Stimulated activated CD4-positive, alpha-beta T cell treated with anti-CD3 and anti-CD28 coated beads, Interleukin-1b, Interleukin-23, amount 100 ng/mL, for 24 hours (primary cell): Measurements from ENCODE around the gene DEGS2.

Experiments
- DNase-seq, 4 experiments: peaks; one replicate each; pipeline ENCODE4 v3.0.0-alpha.2; 2020; ENCODE audit warnings: low read depth in 4 of 4, low spot score in 1 of 4

The DEGS2 gene

DNA sequence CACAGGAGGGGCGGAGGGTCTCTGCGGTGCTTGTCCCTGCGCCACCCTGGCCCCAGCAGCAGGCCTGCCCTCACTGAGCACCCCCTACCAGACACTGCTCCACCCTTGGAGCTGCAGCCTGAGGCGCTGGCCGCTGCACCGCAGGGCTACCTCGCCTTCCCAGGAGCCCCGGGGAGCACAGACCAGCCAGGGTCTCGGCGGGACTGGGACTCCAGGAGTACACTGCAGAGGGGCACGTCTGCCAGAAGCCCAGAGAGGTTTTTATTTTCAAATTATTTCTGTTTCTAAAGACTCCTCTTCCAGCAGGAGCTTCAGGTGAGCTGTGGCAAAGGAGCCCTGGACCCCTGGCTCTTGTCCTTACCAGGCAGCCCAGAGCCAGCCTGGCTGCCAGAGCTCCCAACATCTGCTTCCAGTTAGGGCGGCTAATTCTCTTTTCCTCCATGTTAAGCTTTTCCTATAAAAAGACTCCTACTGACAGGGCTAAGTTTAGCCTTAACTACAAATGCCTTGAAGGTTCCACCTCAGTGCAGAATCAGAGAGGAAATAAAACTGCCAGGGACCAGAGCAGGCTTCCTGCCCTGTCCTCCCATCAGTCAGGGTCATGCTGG, 26.4 kb downstream of the DEGS2 start:
- DNase-seq = no peak

DNA sequence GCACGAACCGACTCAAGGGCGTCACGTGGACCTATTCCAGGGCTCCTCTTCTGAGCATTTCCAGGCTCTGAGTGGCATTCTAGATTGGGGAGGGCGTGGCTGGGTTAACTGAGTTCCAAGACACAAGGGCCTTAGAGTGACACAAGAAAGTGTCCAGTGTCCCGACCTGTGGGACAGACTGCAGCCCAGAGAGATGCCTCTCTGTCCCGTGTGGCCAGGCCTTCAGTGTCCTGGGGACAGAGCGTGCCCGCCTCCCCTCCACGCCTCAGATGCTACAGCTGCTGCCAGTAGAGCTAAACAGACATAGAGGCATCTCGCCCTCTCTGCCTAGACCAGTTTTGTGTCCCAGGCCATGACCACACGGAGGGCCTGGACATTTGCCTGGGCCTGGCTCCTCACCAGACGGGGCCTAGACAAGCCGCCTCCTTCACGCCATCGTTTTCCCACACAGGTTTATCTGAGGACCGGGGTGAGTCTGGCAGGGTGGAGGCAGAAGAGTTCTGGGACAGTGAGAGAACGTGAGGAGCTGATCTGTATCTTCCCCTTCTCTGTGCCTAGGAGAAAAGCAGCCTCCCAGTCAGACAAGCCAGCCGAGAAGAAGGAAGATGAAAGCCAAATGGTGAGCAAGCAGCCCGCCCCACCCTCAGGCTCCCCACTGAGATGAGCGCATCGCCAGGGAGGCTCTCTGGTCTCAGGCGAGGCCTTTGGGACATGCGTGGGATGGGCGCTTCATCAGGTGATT, 27.1 kb downstream of the DEGS2 start:
- no peak for DNase-seq

GRCh38 chr14:100131181-100131580, 28.3 kb downstream of the DEGS2 start:
- no peak for DNase-seq

- no peak for DNase-seq
Observed at GRCh38 chr14:100130521-100130920, 28.9 kb downstream of the DEGS2 start.

DNA sequence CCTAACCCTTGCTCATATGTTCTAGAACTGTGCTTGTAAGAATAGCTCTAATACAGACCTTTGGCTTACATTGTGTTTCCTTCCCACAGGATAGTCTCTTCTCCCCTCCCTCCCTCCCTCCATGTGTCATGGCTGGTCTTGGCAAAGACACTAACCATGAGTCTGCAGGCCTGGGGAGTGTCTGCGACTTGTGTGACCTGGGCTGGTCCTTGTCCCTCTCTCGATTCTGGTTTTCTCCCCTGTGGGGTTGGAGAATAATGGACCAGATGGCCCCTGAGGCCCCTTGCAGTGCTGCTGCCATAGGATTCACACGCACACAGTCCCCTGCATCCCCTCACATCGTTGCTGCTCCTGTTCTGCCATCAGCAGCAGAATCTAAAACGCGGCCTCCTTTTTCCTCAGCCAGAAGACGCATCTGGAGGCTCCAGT, 30.3 kb downstream of the DEGS2 start:
- no peak for DNase-seq

- DNase-seq = no peak
Observed at GRCh38 chr14:100128688-100129087, 30.8 kb downstream of the DEGS2 start.

GRCh38 chr14:100127853-100128455, 31.5 kb downstream of the DEGS2 start:
- DNase-seq = no peak

GRCh38 chr14:100126401-100126800, 33.0 kb downstream of the DEGS2 start:
- no peak for DNase-seq

DNA sequence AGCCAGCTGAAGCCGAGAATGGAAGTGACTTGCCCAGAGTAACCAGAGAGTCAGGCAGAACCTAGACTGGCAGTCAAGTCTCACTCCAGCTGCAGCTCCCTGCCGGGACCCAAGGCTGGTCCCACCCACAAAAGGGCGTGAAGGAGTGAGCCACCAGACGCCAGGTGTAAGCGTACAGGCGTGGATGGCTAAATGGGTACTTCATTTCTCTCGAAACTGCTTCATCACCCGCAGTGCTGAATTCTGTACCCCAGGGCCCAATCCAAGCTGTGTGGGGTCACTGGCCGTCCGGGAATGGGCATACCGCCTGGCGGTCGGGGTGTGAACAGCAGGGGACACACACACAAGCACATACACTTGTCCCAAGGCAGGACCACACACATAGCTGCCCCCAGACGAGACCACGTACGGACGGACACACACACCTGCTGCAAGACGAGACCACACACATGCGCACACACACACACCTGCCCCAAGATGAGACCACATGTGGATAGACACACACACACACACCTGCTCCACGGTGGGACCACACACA, 34.8 kb downstream of the DEGS2 start:
- no peak for DNase-seq

GRCh38 chr14:100123618-100124017, 35.8 kb downstream of the DEGS2 start:
- DNase-seq = no peak

DNA sequence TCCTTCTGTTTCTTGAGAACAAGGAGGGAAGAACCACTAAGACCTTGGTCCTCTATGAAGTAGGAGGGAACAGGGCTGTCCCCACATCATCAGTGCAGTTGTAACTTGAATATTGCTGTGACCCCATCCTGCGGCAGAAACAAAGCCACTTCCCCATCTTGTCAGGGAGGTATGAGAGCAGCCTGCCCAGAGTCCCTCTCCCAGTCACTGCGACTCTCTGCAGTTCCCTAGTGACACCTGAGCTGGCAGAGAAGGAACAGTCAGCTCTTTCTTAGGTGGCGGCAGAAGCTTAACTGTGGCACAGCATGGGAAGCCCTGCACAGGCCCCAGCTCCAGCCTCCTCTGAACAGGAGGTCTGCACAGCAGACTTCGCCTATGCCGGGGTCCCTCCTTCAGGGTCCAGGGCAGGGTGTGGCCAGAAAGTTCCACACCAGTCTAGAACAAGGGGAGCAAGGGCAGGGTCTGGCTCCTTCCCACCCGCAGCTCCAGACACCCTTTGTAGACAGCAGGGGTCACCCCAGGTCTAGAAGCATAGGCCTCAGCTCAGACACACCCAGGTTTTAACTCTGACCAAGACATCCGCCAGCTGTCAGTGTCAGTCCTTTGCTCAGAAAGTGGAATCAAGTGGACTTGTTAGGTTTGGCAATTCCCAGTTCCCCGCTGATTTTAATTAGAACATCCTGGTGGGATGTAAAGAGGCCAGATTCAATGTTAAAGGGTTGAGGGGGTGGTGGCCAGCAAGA, 36.8 kb downstream of the DEGS2 start:
- DNase-seq = no peak

DNA sequence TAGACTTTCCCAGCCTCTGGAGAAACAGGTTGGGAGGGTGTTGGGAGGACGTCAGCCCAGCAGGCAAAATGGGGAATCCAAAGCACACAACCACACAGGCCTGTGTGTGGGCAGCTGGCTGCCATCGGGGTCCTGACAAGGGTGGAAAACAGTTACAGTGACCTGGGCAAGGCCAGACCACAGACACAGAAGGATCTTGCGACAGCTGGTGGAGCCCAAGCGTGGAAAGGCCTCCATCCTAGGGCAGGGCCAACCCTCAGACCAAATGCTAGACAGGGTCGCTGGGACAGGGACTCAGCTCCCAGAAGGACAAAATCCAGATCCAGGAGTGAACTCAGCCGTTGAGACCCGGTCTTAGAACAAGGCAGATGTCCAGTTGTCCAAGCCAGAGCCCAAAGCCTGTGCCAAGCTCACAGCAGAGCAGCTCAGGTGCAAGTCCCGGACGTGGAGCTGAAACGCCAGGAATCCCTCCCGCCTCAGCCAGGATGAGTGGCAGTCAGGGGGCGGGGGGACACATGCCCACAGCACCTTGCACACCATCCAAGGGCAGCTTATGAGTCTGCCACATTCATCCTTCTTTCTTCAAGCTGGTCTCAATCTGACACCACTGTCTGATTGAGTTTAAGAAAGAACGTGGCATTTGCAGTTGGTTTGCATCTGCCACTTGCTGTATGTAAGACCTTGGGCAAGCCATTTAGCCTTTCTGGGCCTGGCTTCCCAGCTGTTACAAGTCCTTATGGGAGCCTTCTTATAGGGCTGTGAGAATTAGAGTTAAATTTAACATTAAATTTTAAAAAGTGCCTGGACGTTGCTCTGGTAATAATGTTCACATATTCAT, 37.6 kb downstream of the DEGS2 start:
- DNase-seq = no peak

DNA sequence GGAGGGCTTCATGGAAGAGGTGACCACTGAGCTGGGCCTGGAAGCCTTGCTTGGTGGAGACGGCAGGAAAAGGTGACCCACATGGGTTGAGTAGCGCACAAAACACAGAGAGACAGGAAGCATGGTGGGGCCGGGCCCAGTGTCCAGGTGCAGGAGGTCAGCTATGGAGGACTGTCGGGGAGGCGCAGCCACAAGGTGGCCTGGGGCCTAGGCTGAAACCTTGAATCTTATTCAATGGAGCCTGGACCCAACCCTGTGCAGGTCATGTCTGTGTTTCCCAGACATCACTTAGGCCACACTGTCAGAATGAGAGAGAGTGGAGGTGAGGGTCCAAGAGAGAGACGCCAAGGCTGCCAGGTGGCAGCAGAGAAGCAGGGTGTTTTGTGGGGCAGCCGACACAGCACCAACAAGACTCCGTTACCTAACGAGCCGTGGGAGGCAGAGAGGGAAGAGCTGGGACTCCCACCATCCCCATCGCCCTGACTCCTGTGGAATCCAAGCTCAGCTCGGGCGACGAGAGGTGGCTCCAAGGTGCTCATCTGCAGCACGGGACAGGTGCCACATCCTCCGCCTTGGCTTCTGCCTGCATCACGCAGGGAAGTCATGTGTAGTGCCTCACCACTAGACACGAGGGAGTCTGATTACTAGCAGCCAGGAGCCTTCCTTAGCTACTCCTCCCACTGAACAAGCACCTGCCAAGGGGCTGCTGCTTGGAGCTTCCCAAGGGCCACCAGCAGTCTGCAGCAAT, 38.7 kb downstream of the DEGS2 start:
- DNase-seq = no peak

DNA sequence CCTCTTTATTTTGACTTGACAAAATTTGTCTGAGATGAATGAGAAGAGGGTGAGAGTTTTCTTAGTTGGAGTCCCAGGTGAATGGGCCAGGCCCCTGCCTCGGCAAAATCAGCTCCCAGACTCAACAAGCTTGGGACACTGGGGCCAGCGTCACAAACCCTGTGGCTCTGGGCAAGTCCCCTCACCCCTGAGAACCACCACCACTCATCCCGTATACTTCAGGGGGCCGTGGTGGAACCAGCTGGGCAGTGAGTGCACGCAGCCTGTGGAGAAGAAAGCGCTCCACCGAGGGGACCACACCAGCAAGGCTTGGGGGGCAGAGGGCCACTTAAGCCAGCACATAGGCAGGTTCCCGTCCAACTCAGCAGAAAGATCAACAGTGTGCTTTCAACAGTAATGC, 40.2 kb downstream of the DEGS2 start:
- no peak for DNase-seq

DNA sequence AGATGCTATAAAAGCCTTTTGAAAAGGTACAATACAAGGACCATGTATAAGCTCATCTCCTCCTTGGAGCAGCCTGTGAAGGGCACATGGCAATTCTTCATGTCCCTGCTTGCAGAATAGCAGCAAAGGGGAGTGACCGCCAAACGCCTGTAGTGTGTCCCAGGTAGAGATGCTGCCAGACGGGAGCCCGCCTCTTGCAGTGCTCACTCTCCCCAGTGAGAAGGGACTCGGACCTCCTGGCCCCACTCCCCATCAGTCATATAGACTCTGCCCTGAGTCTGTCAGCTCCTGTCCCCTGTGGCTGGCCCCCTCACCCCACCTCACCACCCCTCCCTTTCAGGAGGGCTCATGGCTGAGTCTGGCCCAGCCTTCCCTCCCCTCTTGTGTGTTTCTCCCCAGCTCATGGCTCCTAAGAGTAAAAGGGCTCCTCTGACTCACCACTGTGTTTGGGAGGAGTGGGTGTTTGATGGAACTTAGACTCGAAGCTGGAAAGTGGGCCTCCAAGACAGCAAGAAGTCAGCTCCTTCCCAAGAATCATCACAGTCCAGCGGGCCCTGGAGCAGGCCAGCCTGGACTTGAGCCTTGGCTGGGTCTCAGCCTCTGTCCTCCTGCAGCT, 40.9 kb downstream of the DEGS2 start:
- DNase-seq = no peak

DNA sequence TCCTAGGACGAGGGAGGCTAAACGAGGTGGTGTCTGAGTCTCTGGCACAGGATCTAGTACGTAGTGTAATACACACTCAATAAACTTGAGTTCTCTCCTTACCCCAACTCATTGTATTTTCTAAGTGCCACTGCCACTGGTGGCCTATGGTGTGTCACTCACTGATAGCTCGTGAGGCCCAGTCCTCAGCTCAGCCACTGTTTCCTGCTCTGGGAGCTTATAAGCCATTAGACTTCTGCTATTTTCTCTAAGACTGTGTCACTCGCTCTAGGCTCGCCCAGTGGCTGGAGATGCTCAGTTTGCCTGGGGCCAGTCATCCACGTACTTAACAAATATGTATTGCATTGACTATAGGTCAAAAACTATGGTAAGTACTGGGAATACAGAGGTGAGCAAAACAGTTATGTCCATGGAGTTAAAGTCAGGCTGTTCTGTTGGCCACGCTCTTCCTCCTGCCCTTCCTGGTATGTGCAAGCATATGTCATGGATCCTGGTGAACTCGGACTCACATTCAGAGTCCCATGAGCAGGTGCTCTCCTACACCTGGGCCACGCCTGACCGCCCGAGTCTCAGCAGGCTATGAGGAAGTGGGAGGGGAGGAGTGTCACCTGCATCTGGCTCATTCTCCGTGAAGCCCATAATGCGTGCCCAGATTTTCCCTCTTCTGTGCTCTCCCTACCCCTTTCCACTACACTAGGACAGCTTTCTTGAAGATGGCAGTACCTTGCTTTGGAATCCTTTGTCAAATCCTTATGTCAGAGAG, 41.6 kb downstream of the DEGS2 start:
- no peak for DNase-seq

DNA sequence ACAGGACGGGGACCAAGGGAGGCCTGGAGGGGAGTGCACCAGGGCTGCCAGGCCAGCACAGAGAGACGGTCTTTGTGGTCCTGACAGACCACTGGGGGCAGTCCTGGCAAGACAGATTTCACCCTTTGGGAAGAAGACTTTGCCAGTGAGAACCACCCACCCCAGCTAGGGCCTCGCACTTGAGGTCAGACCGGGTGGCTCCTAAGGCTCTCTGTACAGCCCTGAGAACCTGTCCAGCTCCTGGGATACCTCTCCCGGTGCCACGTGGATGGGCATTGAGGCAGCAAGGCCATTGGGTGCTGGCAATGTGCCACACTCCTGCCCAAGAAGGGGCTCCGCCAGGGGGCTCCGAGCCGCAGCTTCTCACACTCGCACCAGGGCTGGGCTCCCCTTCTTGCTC, 42.4 kb downstream of the DEGS2 start:
- DNase-seq = no peak

DNA sequence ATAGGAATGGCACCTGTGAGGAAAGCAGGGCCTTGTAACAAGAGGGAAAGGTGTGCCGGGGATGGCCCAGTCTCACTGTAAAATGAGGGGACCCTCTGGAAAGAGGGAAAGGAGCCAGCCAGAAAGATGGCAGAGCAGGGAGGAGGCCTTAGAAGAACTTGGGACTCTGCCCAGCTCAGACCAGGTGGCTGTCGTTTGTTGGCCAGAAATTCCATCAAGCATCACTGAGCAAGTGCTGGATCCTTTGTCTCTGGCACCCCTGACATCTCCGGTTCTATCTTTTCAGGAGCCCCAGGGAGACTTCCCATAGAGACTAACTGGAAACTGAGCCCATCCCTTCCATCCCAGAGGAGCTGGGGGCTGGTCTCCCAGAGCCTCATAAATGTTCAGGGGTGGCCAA, 43.3 kb downstream of the DEGS2 start:
- DNase-seq = no peak

DNA sequence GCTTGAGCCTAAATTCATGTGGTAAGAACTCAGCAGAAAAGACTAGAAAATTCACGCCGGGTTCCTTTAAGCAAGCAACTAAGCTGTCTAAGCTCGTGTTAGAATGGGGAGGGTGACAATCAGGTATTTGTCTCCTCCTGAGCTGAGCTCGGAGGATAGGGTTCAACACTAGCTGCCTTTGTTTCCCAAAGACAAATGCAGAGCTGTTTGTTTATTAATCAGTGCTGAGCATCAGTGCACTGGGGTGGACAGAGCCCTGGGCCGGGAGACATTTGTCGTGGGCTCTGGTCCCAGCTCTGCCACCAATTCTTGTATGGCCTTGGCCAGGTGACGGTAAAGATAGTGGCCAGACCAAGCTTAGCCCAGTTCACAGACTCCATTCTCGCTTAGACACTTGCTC, 43.7 kb downstream of the DEGS2 start:
- DNase-seq = no peak
